Measurements from ENCODE around the gene MADCAM1.

Gene MADCAM1

DNA sequence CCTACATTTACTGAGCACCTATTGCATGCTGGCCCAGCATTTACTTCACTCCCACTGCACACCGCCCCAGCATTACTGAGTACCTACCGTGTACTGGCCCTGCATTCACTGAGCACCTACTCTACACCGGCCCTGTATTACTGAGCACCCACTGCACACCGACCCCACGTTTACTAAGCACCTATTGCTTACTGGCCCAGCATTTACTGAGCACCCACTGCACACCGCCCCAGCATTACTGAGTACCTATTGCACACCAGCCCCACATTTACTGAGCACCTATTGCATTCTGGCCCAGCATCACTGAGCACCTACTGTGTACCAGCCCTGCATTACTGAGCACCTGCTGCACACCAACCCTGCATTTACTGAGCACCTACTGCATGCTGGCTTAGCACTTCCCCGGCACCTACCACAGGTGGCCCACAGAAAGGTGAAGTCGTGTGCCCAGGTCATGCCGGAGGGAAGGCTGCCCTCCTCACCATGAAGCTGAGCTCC is 17.9 kb downstream of the MADCAM1 start:
- TF ChIP-seq PAX5 (IDR thresholded peaks at IDR 0.05; ENCODE audit: insufficient read depth, low read length, severe bottlenecking) (no peak), POLR2AphosphoS5 (IDR thresholded peaks at IDR 0.05; ENCODE audit: low read depth, low read length) (no peak), POU2F2 (IDR thresholded peaks at IDR 0.05; ENCODE audit: low read depth, low read length) (no peak)
- FAIRE-seq = no peak
- no peak for DNase-seq (ENCODE audit: insufficient read length, low spot score)

DNA sequence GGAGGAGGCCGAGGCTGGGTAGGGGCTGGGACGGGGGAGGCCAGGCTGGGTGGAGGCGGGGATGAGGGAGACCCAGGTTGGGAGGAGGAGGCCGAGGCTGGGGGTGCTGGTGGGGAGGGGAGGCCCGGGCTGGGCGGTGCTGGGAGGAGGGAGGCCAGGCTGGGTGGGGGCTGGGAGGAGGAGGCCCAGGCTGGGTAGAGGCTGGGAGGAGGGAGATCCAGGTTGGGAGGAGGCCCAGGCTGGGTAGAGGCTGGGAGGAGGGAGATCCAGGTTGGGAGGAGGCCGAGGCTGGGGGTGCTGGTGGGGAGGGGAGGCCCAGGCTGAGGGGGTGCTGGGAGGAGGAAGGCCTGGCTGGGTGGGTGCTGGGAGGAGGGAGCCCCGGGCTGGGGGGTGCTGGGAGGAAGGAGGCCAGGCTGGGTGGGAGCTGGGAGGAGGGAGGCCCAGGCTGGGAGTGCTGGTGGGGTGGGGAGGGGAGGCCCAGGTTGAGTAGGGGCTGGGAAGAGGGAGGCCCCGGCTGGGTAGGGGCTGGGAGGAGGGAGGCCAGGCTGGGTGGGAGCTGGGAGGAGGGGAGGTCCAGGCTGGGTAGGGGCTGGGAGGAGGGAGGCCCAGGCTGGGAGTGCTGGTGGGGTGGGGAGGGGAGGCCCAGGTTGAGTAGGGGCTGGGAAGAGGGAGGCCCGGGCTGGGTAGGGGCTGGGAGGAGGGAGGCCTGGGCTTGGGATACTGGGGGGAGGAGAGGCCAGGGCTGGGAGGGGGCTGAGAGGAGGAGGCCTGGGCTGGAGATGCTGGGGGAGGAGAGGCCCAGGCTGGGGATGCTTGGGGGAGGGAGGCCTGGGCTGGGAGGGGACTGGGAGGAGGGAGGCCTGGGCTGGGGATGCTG is 21.7 kb downstream of the MADCAM1 start:
- TF ChIP-seq PAX5 (IDR thresholded peaks at IDR 0.05; ENCODE audit: insufficient read depth, low read length, severe bottlenecking) = no peak
- no peak for TF ChIP-seq POU2F2 (IDR thresholded peaks at IDR 0.05; ENCODE audit: low read depth, low read length)
- TF ChIP-seq TAF1 (IDR thresholded peaks at IDR 0.05; ENCODE audit: low read depth, low read length) = no peak
- TF ChIP-seq POLR2A (IDR thresholded peaks at IDR 0.05; ENCODE audit: low read depth, low read length) = no peak
- TF ChIP-seq SPI1 (IDR thresholded peaks at IDR 0.05; ENCODE audit: low read depth, low read length) = no peak
- TF ChIP-seq POLR2AphosphoS5 (IDR thresholded peaks at IDR 0.05; ENCODE audit: low read depth, low read length) = no peak
- FAIRE-seq = no peak
- DNase-seq (ENCODE audit: insufficient read length, low spot score) = no peak

DNA sequence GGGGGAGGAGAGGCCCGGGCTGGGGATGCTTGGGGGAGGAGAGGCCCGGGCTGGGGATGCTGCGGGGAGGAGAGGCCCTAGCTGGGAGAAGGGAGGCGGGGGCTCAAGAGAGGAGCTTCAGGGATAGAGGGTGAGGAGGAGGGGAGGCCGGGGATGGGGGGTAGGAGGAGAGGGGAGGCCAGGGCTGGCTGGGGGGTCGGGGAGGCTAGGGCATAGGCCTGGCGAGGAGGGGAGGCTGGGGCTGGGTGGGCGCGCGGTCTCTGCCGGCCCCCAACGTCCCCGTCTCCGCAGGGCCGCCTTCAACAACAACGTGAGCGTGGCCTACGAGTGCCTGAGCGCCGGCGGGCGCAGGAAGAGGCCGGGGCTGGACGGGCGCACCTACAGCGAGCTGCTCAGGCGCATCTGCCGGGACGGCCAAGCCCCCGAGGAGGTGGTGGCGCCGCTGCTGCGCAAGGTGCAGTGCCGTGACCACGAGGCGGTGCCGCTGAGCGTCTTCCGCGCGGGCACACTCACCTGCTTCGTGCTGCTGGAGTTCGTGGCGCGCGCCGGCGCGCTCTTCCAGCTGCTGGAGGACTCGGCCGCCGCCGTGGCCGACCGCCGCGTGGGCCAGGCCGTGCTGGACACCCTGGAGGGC is 22.4 kb downstream of the MADCAM1 start:
- peak; percentile 58 for FAIRE-seq
- TF ChIP-seq POLR2A (IDR thresholded peaks at IDR 0.05; ENCODE audit: low read depth, low read length) (no peak), POU2F2 (IDR thresholded peaks at IDR 0.05; ENCODE audit: low read depth, low read length) (no peak), SPI1 (IDR thresholded peaks at IDR 0.05; ENCODE audit: low read depth, low read length) (no peak)
- DNase-seq (ENCODE audit: insufficient read length, low spot score) = no peak

DNA sequence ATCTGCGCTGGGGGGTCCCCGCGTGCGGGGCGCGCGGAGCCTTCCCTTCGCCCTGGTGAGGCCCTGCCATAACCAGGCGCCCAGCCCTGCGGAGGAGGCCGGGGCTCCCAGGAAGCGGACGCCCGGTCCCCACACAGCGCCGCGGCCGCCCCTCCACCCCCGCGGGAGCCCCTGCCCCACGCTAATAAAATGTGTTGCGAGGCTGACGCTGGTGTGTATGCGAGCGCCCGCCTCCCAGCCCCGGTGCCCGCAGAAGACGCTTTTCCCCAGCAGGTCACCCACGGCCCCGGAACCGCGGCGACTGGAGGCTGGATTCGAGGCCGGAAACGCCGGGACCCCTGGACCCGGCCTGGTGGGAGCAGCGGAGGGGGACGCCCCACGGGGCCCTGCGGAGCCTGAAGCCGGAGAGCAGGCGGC is 23.2 kb downstream of the MADCAM1 start:
- FAIRE-seq (no peak), DNase-seq (ENCODE audit: insufficient read length, low spot score) (no peak)
- TF ChIP-seq POLR2A (IDR thresholded peaks at IDR 0.05; ENCODE audit: low read depth, low read length) = no peak
- TF ChIP-seq SPI1 (IDR thresholded peaks at IDR 0.05; ENCODE audit: low read depth, low read length) = no peak
- TF ChIP-seq POU2F2 (IDR thresholded peaks at IDR 0.05; ENCODE audit: low read depth, low read length) = no peak
- no peak for TF ChIP-seq PAX5 (IDR thresholded peaks at IDR 0.05; ENCODE audit: insufficient read depth, low read length, severe bottlenecking)
- TF ChIP-seq POLR2AphosphoS5 (IDR thresholded peaks at IDR 0.05; ENCODE audit: low read depth, low read length) = no peak
- no peak for TF ChIP-seq TAF1 (IDR thresholded peaks at IDR 0.05; ENCODE audit: low read depth, low read length)

DNA sequence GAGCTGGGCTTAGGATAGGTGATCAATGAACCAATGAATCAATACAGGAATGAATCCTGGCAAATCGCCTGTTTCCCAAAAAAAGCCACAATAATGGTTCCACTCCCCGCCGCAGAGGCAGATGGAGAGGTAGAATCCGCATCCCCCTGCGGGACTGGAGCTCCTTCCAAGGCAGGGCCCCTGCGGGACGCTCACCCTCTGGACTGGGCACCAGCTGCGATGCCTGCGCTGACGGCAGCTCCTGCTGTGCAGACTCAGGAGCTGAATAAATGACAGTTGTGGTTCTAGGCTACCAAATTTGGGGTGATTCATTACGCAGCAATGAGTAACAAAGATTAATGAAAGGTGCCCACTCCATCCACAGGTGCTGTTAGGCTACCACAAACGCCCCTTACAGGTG is 26.4 kb downstream of the MADCAM1 start:
- no peak for TF ChIP-seq TAF1 (IDR thresholded peaks at IDR 0.05; ENCODE audit: low read depth, low read length)
- no peak for TF ChIP-seq POU2F2 (IDR thresholded peaks at IDR 0.05; ENCODE audit: low read depth, low read length)
- TF ChIP-seq SPI1 (IDR thresholded peaks at IDR 0.05; ENCODE audit: low read depth, low read length) = no peak
- TF ChIP-seq POLR2AphosphoS5 (IDR thresholded peaks at IDR 0.05; ENCODE audit: low read depth, low read length) = no peak
- TF ChIP-seq POLR2A (IDR thresholded peaks at IDR 0.05; ENCODE audit: low read depth, low read length) = no peak
- no peak for TF ChIP-seq PAX5 (IDR thresholded peaks at IDR 0.05; ENCODE audit: insufficient read depth, low read length, severe bottlenecking)

DNA sequence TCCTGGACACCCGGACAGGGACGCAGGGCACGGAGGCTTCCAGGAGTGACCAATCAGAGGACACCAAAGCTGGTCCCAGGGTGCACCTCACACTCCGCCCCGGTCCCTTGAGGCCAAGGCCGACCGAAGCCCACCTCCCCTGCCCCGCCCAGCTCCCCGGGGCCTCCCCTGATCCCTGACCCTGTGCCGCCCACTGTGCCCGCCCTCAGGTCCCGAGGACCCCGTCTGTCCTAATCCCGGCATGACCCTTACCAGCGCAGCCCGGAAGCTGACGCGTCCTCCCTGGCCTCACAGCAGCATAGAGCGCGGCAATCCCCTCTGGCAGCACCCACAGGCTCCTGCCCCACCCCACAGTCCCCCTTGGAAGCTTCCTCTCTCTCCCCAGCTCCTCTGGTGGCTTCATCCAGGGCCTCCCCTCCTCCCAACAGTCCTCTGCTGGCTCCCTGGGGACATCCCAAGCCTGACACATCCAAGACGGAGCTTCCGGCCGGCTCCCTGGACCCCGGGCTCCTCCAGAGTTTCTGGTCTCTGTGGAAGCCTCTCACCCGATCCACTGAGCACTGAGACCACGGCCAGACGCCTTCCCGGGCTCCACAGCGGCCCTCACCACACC is 27.9 kb downstream of the MADCAM1 start:
- FAIRE-seq (no peak), DNase-seq (ENCODE audit: insufficient read length, low spot score) (no peak)
- TF ChIP-seq TAF1 (IDR thresholded peaks at IDR 0.05; ENCODE audit: low read depth, low read length) = no peak
- TF ChIP-seq POU2F2 (IDR thresholded peaks at IDR 0.05; ENCODE audit: low read depth, low read length) = no peak
- no peak for TF ChIP-seq POLR2A (IDR thresholded peaks at IDR 0.05; ENCODE audit: low read depth, low read length)
- no peak for TF ChIP-seq SPI1 (IDR thresholded peaks at IDR 0.05; ENCODE audit: low read depth, low read length)
- no peak for TF ChIP-seq PAX5 (IDR thresholded peaks at IDR 0.05; ENCODE audit: insufficient read depth, low read length, severe bottlenecking)
- TF ChIP-seq POLR2AphosphoS5 (IDR thresholded peaks at IDR 0.05; ENCODE audit: low read depth, low read length) = no peak

More for the DNA sequence above, 26.4 kb downstream of the MADCAM1 start:
- FAIRE-seq (no peak), DNase-seq (ENCODE audit: insufficient read length, low spot score) (no peak)

DNA sequence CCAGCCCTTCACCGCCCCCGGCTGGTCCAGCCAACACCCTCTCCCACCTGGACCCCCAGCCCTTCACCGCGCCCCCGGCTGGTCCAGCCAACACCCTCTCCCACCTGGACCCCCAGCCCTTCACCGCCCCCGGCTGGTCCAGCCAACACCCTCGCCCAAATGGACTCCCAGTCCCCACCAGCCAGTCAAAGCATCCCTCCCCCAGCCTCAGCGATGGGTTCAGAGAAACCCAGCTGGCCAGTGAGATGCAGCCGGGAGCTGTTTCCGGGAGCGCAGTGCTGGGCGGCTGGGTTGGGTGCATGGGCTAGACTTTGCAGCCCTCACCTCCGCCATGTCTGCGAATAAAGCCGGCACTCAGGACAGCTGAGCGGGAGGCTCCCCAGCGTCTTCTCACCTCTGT is 28.7 kb downstream of the MADCAM1 start:
- TF ChIP-seq PAX5 (IDR thresholded peaks at IDR 0.05; ENCODE audit: insufficient read depth, low read length, severe bottlenecking) = no peak
- TF ChIP-seq TAF1 (IDR thresholded peaks at IDR 0.05; ENCODE audit: low read depth, low read length) = no peak
- no peak for TF ChIP-seq POLR2AphosphoS5 (IDR thresholded peaks at IDR 0.05; ENCODE audit: low read depth, low read length)
- no peak for TF ChIP-seq POLR2A (IDR thresholded peaks at IDR 0.05; ENCODE audit: low read depth, low read length)
- TF ChIP-seq POU2F2 (IDR thresholded peaks at IDR 0.05; ENCODE audit: low read depth, low read length) = no peak
- TF ChIP-seq SPI1 (IDR thresholded peaks at IDR 0.05; ENCODE audit: low read depth, low read length) = no peak
- DNase-seq (ENCODE audit: insufficient read length, low spot score) (no peak), FAIRE-seq (no peak)

DNA sequence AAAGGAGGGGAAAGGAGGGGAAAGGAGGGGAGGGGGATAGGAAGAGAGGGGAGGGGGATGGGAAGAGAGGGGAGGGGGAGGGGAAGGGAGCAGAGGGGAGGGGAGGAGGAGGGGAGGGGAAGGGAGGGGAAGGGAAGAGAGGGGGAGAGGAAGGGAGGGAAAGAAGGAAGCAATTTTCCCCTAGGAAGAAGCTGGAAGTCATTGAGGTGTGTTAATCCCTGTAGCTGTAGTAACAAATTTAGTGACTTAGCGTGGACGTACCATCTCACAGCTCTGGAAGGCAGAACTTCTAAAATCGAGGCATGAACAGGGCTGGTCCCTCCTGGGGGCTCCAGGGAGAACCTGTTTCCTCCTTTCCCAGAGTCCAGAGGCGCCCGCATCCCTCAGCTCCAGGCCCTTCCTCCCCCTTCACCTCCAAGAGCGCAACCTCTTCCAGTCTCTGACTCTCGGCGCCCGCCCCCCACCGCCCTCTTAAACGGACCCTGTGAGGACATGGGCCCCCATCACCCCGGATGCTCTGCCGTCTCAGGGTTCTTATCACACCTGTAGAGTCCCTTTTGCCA is 29.7 kb downstream of the MADCAM1 start:
- no peak for TF ChIP-seq POU2F2 (IDR thresholded peaks at IDR 0.05; ENCODE audit: low read depth, low read length)
- TF ChIP-seq POLR2AphosphoS5 (IDR thresholded peaks at IDR 0.05; ENCODE audit: low read depth, low read length) = no peak
- no peak for TF ChIP-seq POLR2A (IDR thresholded peaks at IDR 0.05; ENCODE audit: low read depth, low read length)
- TF ChIP-seq PAX5 (IDR thresholded peaks at IDR 0.05; ENCODE audit: insufficient read depth, low read length, severe bottlenecking) = no peak
- TF ChIP-seq TAF1 (IDR thresholded peaks at IDR 0.05; ENCODE audit: low read depth, low read length) = no peak
- no peak for TF ChIP-seq SPI1 (IDR thresholded peaks at IDR 0.05; ENCODE audit: low read depth, low read length)
- no peak for FAIRE-seq

More for the DNA sequence above, 29.7 kb downstream of the MADCAM1 start:
- no peak for DNase-seq (ENCODE audit: insufficient read length, low spot score)
